Hepatocyte (in vitro differentiated cells): ENCODE results near the gene KIR3DL2.

Experiments
- EZH2 ChIP-seq: fragments of 200-600 bp; sonication (generic); IDR thresholded peaks from 2 replicates; pipeline ENCODE4 v1.6.1; 2016; ENCODE audit warnings: antibody characterized with exemption, mild to moderate bottlenecking, borderline replicate concordance
- TF ChIP-seq, protein P1 (sequence below): fragments of 200-600 bp; sonication (generic); IDR thresholded peaks from 2 replicates; pipeline ENCODE4 v1.5.1; 2016; ENCODE audit warnings: antibody characterized with exemption, mild to moderate bottlenecking; ENCODE audit not compliant: poor library complexity

DNA sequence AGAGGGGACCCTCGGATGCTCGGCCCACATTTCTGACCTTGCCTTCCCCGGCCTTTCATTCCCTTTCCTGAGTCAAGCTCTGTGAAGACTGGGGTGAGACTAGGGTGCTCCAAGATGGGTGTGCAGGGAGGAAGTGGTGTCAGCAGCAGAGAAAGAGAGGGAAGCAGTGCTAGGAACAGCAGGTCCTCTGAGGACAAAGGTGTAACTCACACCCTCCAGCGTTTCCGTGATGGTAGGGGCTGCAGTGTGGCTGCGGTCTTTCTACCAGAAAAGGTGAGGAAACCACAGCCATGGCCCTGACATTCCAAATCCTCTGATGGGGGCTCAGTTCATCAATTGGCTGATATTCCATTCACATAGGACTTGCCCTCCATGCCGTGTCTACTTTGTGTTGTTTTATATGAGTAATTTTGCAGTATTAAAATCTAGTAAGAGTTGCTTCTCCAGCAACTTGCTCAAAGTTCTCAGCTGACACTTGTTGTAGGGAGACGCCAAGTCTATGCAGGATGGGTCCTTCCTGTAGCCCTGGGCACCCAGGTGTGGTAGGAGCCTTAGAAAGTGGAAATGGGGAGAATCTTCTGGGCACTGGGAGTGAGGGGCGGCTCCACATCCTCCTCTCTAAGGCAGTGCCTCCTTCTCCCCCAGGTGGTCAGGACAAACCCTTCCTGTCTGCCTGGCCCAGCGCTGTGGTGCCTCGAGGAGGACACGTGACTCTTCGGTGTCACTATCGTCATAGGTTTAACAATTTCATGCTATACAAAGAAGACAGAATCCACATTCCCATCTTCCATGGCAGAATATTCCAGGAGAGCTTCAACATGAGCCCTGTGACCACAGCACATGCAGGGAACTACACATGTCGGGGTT is 32.3 kb upstream of the KIR3DL2 start:
- TF ChIP-seq, protein P1, sequence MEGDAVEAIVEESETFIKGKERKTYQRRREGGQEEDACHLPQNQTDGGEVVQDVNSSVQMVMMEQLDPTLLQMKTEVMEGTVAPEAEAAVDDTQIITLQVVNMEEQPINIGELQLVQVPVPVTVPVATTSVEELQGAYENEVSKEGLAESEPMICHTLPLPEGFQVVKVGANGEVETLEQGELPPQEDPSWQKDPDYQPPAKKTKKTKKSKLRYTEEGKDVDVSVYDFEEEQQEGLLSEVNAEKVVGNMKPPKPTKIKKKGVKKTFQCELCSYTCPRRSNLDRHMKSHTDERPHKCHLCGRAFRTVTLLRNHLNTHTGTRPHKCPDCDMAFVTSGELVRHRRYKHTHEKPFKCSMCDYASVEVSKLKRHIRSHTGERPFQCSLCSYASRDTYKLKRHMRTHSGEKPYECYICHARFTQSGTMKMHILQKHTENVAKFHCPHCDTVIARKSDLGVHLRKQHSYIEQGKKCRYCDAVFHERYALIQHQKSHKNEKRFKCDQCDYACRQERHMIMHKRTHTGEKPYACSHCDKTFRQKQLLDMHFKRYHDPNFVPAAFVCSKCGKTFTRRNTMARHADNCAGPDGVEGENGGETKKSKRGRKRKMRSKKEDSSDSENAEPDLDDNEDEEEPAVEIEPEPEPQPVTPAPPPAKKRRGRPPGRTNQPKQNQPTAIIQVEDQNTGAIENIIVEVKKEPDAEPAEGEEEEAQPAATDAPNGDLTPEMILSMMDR, result no peak
- no peak for TF ChIP-seq EZH2
